ENCODE data around the gene C19orf53.

Gene C19orf53

GRCh38 chr19:13765395-13766094 is 8.7 kb upstream of the C19orf53 start:
- TF ChIP-seq REST (IDR thresholded peaks at IDR 0.05; ENCODE audit: insufficient read depth in 1 of 2, low read depth in 2 of 2, low read length in 2 of 2) (no peak), FOXP2 (optimal IDR thresholded peaks at IDR 0.05; ENCODE audit: borderline replicate concordance, extremely low read depth, extremely low read length, insufficient read depth) (peak; percentile 92), SIN3A (IDR thresholded peaks at IDR 0.05; ENCODE audit: borderline replicate concordance, insufficient read depth, low read length) (0 out of 2 replicates have a peak, but pooled peaks have one; percentile 31), TAF1 (IDR thresholded peaks at IDR 0.05; ENCODE audit: borderline replicate concordance, insufficient read depth, low read length) (no peak), POLR2AphosphoS5 (IDR thresholded peaks at IDR 0.05; ENCODE audit: low read depth, low read length) (no peak)

GRCh38 chr19:13766095-13766481 is 8.2 kb upstream of the C19orf53 start:
- TF ChIP-seq SIN3A (IDR thresholded peaks at IDR 0.05; ENCODE audit: borderline replicate concordance, insufficient read depth, low read length) (no peak), REST (IDR thresholded peaks at IDR 0.05; ENCODE audit: insufficient read depth in 1 of 2, low read depth in 2 of 2, low read length in 2 of 2) (no peak), FOXP2 (optimal IDR thresholded peaks at IDR 0.05; ENCODE audit: borderline replicate concordance, extremely low read depth, extremely low read length, insufficient read depth) (no peak), TAF1 (IDR thresholded peaks at IDR 0.05; ENCODE audit: borderline replicate concordance, insufficient read depth, low read length) (no peak), POLR2AphosphoS5 (IDR thresholded peaks at IDR 0.05; ENCODE audit: low read depth, low read length) (no peak)

GRCh38 chr19:13768510-13768909 is 5.7 kb upstream of the C19orf53 start:
- TF ChIP-seq SIN3A (IDR thresholded peaks at IDR 0.05; ENCODE audit: borderline replicate concordance, insufficient read depth, low read length): no peak
- no peak for TF ChIP-seq FOXP2 (optimal IDR thresholded peaks at IDR 0.05; ENCODE audit: borderline replicate concordance, extremely low read depth, extremely low read length, insufficient read depth)
- no peak for TF ChIP-seq REST (IDR thresholded peaks at IDR 0.05; ENCODE audit: insufficient read depth in 1 of 2, low read depth in 2 of 2, low read length in 2 of 2)
- no peak for TF ChIP-seq POLR2AphosphoS5 (IDR thresholded peaks at IDR 0.05; ENCODE audit: low read depth, low read length)
- TF ChIP-seq TAF1 (IDR thresholded peaks at IDR 0.05; ENCODE audit: borderline replicate concordance, insufficient read depth, low read length): no peak

DNA sequence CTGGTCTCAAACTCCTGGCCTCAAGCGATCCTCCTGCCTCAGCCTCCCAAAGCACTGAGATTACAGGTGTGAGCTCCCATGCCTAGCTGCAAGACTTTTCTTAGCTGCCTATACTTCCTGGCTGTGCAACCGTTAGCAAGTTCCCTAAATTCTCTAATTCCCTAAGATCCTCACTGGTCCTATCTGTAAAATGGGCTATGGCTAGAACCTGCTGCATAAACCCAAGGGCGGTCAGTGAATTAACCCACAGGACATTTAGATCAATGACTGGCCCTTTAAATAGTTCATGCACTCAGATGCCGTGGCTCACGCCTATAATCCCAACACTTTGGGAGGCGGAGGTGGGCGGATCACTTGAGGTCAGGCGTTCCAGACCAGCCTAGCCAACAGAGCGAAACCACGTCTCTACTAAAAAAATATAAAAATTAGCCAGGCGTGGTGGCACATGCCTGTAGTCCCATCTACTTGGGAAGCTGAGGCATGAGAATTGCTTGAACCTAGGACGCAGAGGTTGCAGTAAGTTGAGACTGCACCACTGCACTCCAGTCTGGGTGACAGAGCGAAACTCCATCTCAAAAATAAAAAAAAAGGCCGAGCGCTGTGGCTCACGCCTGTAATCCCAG is 4.1 kb upstream of the C19orf53 start:
- TF ChIP-seq FOXP2 (optimal IDR thresholded peaks at IDR 0.05; ENCODE audit: borderline replicate concordance, extremely low read depth, extremely low read length, insufficient read depth) (no peak), POLR2AphosphoS5 (IDR thresholded peaks at IDR 0.05; ENCODE audit: low read depth, low read length) (no peak), REST (IDR thresholded peaks at IDR 0.05; ENCODE audit: insufficient read depth in 1 of 2, low read depth in 2 of 2, low read length in 2 of 2) (no peak), TAF1 (IDR thresholded peaks at IDR 0.05; ENCODE audit: borderline replicate concordance, insufficient read depth, low read length) (no peak), SIN3A (IDR thresholded peaks at IDR 0.05; ENCODE audit: borderline replicate concordance, insufficient read depth, low read length) (no peak)

Data from PFSK-1 (cell line).